Testis (tissue), 2 donors: ENCODE data around the gene ENPEP.

Experiments
- CTCF ChIP-seq, 3 experiments: fragments of 450-650 bp in 2 of 3; fragments of 200-600 bp in 1 of 3; sonication (generic) in 1 of 3; IDR thresholded peaks; one replicate each; pipeline ENCODE4 v1.5.1; 2016 to 2019; ENCODE audit warnings: antibody characterized with exemption in 3 of 3, mild to moderate bottlenecking in 2 of 3, moderate library complexity in 1 of 3
- POLR2A ChIP-seq: fragments of 450-650 bp; IDR thresholded peaks from one replicate; pipeline ENCODE4 v1.6.1; 2017; ENCODE audit warnings: antibody characterized with exemption, mild to moderate bottlenecking, moderate library complexity

- TF ChIP-seq CTCF (IDR thresholded peaks at IDR 0.05) (no peak), POLR2A (no peak)
These were observed 33.1 kb downstream of the ENPEP start for GRCh38 chr4:110508827-110509710.
